Hindlimb muscle (tissue), 1 donor: ENCODE measurements around the gene CRY1. TPM values are rescaled to one million over a fixed set of nuclear protein-coding genes. Genes with fewer than 3 reads are reported as not detected.
A peak's percentile ranks its signal among the peaks of the same experiment; 100 is the strongest.
"Not testable (repeated sequence)": the region's sequence is repeated elsewhere in the genome, so short reads cannot be mapped to it uniquely, and the experiment has no call there.

Experiments used
- DNase-seq: peaks from one replicate; pipeline ENCODE4 v3.0.0-alpha.2; 2013
- polyA plus RNA-seq: library from polyadenylated mRNA; unstranded; fragments of 120-200 nt; gene quantifications from one replicate; pipeline ENCODE4 v1.2.1, GENCODE V29; 2013; ENCODE audit not compliant: insufficient read length

CRY1 gene
- polyA plus RNA-seq, 1 donor = 12.4 TPM

DNA sequence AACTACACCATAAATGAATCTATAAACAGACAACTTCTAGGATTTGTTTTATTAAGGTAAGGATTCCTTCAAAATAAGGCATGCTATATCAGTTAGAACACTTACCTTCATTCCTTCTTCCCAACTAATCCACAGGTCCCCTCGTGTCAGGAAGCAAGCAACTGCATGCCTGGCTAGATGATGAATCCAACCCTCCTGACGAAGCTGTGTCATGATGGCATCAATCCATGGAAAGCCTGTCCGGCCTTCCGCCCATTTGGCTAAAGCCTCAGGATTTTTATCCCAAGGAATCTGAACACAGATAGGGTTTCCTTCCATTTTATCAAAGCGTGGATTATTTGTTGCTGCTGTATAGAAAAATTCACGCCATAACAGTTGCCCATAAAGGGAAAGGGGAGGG, 93.9 kb downstream of the CRY1 start:
- DNase-seq = no peak

DNA sequence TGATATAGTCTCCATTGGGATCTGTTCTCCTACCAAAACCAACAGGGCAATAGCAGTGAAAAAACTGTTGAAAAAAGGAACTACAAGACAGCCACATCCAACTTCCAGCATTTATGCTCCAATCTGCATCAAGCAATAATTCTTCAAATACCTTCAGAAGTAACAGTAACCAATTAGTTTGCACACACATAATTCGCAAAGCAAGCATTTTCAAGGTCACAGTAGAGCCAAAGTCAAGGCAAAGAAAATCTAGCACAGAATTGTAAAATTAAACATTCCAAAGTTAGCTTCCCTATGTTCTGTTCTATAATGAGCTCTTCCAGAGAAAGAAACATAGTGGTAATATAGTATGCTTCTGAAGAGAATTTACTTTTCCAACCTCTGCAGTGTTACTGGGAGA, 95.4 kb downstream of the CRY1 start:
- DNase-seq = no peak

DNA sequence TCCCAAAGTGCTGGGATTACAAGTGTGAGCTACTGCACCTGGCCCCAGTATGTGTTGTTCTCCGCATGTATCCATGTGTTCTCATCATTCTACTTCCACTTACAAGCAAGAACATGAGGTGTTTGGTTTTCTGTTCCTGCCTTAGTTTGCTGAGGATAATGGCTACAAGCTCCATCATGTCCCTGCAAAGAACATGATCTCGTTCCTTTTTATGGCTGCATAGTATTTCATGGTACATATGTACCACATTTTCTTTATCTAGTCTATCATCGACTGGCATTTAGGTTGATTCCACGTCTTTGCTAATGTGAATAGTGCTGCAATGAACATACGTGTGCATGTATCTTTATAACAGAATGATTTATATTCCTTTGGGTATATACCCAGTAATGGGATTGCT, 97.2 kb downstream of the CRY1 start:
- not testable (repeated sequence) for DNase-seq

DNA sequence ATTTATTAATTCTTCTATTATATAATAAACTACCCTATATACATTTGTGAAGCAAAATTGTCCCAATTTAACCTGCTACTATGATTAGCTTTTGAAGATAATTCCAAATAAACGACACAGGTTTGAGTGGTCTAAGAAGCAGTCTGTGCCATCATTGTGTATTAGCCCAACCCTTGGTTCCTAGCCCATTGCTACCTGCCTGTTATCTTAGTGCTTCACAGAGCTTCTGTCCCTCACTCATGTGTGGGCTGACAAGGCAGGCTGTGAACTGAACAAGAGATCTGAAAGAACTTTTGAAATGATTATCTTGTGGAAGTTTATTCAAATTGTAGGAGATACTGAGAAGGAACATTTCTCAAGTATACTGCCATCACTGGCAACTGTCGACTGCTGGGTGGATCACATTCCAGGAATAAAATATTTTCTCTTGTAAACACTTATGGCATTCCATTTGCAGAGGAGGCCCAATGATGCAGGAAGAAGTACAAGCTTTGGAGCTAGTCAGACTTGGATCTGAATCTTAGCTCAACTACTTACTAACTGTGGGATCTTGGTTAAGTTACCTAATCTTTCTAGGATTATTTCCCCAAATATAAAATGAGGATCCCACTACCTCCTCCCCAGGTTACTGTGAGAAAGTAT, 98.6 kb downstream of the CRY1 start:
- DNase-seq = no peak

DNA sequence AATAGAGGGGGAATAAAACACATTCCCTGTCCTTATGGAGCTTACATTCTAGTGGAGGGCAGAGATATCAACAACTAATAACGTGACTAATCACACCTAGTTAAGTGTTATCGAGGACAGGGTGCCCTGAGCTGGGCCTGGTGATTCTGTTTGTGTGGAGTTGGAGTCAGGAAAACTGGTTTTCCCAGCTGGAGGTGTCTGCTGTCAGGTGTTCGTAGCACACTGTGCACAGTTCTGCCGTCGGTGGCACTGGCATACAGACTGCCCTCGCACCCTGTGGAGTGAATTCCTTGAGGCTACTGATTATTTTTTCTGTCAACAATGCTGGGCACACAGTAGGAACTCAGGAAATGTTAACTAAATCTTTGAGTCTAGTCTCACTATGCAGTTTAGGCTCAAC, 105.5 kb downstream of the CRY1 start:
- DNase-seq = no peak

DNA sequence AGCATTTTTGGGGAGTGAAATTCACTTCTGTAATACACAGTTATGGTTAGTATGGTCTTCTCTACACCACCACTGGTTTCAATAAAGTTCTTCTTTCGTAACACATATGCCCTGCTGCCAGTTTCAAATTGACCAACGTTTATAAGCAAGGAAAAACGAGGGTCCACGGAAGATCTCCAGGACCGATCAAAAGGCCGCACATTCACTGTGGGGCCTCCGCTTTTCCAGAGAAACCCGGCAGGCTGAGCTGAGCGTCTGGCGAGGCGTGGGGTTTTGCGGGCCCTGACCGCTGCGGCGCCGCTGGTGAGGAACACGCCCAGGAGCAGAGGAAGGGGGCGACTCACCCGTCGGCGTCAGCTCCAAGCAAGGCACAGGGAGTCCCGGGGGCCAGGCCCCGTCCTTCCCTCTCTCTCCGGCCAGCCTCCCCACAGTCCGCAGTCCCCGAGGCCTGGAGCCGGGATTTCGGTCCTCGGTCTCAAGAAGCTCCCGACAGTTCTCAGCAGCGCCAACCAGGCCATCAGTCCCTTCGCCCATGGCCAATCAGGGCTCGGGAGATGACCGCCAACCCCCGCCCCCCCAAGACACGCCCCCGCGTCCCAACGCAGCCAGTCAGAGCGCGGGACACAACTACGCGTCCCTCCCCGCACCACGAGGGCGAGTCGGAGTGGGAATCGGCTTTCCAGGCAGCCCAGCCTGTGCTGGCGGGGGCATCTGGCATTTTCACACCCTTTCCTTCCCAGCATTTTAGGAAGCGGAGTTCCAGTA, 106.5 kb downstream of the CRY1 start, which contains the start of gene MTERF2:
Gene MTERF2, minus strand, starts transcription at position 522 of the 765 bp plus-strand sequence. CDS start 8,432 bp downstream, outside the sequence.
- DNase-seq = peak; percentile 94

DNA sequence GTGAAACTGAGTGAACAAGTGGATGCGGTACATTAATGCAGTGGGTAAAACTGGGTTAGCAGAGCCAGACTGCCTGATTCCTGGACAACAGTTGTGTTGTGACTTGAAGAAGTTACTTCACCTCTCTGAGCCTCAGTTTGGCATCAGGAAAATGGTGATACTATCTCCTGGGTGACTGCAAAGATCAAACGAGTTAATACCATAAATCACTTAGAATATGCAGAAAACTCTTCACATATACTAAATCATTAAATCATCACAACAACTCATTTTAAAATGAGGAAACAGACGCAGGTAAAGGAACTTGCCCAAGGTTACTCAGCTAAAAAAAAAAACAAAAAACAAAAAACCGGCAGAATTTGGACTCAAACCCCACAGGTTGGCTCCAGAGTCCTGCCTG, 107.2 kb downstream of the CRY1 start:
- DNase-seq = no peak

DNA sequence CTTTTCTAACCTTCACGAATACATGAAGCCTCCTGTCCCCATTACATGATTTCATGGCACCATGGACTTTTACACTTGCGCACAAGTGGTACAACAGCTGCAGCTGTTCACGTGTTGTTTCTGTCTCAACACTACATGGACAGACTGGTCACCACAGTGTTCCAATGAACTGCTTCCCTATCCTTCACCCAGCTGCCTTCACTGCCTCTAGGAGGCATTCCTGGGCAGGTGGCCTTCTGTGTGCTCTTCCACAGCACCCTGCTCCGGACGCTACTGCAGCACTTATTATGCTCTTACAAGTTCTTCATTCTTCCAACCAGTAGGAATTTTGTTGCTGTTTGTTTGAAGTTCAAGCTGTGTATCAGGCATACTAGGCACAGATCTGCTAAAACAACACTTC, 107.9 kb downstream of the CRY1 start:
- no peak for DNase-seq

DNA sequence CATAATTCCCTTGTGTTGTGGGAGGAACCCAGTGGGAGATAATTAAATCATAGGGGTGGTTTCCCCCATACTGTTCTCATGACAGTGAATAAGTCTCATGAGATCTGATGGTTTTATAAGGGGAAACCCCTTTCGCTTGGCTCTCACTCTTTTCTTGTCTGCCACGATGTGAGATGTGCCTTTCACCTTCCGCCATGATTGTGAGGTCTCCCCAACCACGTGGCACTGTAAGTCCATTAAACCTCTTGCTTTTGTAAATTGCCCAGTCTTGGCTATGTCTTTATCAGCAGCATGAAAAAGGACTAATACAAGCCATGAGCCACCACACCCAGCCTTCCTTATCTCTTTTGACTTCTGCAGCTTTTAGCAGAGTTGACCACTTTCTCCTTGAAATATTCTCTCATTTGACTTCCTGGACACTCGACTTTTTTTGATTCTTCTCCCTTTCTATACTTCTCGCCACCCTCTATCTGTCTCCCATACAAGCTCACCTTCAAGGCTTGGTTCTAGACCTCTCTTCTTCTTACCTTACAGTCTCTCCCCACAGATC, 108.7 kb downstream of the CRY1 start:
- no peak for DNase-seq

DNA sequence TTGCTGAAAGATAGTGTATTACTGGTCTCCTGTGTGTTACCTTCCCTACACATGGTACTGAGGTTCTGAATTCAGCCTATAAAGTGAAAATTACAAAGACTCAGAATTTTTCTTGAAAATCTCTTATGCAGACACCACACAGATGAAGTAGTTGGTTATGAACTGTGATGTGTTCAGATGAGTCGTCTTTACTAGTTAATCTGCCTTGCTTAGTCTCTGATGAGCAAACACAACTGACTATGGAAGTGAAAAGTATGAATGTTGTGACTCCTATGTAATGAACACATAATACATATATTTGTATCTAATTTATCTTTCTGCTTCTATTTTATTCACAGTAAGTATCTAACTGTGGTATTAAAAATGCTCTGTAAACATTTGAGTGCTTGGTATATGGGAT, 111.1 kb downstream of the CRY1 start:
- DNase-seq = no peak

DNA sequence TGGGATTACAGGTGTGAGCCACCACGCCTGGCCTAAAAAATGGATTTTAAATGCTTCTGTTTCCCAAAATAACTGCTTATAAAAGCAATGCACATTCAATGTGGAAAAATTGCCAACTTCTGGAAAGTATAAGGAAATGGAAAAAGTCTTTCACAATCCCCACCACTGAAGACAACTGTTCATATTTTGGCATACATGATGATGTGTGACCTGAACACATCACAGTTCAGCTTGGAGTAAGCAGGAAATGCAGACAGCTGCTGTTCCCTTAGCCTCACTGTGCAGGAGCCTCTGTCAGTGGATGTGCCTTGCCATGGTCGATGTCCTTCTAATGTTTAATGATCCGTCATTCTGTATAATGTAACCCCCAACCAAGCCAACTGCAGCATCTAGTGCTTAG, 111.6 kb downstream of the CRY1 start:
- DNase-seq = peak; percentile 56

DNA sequence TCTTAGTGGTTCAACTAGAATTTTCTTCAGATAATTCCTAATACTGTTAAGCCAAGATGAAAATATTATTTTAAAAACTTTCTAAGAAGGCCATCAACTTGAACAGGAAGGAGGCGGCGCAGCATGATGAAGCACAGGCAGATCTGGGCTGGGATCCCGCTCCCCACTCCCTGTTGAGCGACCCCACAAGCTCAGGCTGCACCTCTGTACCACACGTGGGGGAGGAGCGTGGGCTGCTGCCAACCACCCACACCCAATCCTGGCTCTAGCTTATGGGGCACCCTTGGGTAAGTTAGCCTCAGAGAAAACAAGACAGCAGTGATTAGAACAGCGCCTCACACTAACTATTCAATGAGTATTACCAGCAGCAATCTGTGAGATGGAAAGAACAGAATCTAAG, 112.4 kb downstream of the CRY1 start:
- no peak for DNase-seq

DNA sequence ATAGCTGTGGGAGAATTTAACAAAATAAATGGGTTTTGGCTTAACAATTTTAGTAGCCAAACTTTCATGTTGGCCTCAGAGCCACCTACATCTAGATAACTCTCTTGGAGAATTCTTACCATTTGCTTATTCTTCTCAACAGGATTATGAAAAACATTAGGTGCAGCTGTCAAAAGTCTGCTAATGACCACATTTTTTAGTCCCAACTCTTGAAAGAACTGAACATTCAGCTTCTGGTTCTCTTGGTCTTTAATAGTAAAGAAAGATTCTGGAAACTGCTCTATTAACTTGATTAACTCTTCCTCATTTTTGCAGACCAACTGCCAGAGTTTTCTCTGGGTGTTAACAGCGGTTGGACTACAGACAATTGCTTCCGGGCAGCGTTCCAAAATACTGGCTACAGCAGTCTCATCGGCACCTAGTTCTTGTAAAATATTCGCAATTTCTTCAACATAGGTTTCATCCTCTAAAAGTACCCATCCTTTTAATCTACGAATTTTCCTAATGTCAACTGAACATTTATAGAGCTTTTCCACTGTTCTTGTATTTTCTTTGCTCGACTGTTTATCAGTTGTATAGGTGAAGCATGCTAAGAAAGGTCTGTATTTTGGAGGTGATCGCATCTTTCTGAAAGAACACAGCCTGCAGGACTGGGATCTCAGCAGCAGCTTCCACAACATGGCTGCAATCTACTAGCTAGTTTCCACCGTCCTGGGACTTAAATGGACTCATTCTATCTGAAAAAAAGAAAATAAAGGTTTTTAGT, 115.1 kb downstream of the CRY1 start:
- no peak for DNase-seq

DNA sequence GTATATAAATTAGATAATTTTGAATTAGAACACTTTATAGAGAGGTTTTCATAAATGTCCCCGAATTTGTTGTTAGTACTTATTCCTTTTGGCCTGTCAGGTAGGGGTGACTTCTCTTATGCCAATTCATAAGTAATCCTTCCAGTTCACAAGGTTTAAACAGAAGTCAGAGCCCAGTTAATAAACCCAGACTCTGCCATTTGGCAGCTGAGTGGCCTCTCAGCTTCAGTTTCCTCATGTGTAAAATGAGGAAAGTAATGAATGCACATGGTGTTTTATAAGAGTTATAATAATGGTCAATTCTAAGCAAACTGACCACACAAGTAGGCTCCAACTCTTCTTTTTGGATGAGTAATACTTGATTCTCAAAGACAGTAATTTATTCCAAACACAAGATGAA, 116.7 kb downstream of the CRY1 start:
- DNase-seq = no peak

DNA sequence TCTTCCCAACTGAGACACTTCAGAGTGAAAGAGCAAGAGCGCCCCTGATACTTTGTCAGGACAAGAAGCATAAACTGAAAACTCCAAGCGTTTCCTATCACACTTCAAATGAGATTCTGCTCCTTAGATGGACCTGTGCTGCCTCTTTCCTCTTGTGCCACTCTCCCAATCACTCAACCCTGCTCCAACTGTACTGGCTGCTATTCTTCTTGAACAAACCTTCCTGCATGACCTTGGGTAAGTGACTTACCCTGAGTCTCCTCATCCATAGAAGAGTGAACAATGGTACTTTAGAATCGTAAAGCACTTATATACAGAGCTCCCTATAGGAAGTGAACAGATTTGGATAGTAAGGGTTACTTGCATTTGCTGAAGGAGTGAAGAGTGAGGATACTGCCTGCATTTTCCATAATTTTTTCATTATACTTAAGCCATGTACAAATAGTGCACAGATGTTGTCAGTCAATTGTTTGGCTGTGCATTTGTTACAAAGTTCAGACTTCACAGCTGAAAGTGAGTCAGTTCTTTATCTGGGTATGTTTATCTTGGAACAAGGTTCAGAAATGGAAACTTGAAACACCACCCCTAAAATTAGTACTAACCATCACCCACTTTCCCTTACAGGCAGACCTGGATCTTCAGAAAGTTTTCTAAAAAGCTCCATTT, 117.2 kb downstream of the CRY1 start:
- DNase-seq = no peak

DNA sequence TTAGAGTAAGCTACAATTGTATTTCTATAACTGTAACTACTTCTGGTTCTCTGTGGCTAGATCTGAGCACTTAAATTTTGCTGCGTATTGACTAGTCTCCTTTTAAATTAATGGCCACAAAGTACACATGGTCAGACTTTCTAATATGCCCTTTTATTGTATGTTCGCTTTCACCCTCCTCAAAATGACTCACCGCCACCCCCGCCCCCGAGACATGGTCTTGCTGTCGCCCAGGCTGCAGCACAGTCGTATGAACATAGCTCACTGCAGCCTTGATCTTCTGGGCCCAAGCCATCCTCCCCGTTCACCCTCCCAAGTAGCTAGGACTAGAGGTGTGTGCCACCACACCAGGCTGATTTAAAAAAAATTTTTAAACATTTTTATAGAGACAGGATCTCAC, 118.3 kb downstream of the CRY1 start:
- DNase-seq = no peak

DNA sequence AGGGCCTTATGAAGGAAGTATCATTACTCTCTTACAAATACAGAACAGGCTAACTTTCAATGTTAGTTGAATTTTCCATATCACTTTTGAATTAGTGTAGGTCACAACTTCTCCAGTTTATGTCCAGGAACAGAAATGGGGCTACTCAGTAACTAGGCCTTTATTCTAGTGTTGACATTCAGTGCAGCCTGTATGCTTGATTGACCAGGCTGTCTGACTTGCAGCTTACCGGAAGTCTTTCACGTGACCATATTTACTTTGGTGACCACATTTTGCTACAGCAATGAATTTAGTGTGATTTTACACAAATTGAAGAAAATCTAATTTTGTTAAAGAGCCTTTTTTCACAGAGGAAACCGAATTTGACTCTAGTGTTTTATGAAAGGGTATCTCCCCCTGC, 118.8 kb downstream of the CRY1 start:
- no peak for DNase-seq

DNA sequence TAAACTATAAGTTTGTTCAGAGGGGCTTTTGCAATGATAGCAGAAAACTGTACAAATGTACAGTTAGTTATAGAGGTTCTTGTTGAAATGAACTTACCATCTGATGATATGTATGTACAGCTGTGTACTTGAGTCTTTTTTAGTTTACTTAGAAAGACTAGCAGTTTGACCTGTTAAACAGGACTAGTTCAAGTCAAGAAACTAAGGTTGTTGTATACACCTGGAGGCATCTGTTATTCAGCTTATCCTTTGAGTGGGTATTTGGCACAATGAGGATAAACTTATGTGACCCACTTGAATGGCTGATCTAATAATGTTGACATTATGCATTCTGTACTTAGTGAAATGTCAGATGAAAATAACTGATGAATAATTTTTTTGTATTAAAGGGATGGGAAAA, 119.8 kb downstream of the CRY1 start:
- DNase-seq = no peak

DNA sequence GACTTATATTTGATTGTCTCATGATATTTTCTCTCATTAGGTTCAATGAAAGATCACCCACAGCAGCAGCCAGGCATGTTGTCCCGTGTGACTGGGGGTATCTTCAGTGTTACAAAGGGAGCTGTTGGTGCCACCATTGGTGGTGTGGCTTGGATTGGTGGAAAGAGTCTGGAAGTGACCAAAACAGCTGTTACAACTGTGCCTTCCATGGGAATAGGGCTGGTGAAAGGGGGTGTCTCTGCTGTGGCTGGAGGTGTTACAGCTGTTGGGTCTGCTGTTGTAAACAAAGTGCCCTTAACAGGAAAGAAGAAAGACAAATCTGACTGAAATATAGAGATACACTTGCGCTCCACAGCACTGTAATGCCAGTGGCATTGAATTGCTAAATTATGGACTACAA, 122.3 kb downstream of the CRY1 start:
- no peak for DNase-seq

DNA sequence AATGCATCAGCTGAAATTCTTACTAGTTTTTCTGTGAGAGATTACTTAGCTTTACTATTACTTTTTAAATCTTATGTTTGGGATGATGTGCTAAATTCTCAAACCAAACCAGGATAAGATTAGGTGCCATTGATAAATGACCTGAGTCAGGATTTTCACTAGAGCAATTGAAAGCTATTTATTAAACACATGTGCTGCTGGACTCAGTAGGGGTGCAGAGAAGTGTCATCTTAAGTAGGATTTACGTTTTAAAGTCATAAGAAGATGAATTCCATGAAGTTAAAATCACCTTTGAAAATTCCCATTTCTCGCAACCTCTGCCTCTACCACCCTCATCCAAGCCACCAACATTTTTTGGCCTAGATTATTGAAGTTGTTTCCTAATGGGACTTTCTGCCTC, 128.8 kb downstream of the CRY1 start:
- DNase-seq = no peak

DNA sequence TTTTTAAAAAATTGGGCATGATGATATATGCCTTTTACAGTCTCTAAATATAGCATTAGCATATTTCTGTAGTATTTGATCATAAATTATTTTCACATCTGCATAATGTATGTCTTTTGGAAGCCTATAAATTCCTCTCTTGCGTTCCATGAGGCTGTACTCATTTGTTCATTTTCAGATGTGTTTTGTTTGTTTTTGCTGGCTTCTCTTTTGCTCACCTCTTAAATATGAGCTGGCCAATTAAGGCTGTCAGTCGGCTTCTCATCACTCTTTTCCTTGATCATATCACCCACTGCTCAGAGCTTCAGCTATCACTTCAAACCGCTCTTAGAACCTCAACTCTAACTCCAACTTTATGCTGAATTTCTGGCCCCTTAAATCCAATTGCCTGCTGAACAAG, 131.1 kb downstream of the CRY1 start:
- DNase-seq = no peak

DNA sequence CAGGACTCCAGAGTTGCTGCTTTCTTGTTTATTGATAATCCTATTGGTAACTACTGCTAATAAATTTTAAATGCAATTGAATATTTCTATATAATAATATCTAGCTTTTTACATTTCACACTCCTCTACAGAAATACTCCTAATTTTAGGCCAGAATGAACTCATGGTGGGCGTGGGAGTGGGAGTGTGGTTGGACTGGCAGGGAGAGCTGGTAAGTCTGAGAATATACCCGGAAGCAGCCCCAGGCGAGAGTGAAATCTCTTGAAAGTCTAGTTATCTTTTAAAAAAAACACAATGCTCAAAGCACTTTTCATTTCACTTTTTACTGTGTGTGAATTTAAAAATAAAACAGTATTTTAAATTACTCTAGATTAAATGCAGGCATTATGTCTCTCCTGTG, 132.9 kb downstream of the CRY1 start:
- DNase-seq = no peak

DNA sequence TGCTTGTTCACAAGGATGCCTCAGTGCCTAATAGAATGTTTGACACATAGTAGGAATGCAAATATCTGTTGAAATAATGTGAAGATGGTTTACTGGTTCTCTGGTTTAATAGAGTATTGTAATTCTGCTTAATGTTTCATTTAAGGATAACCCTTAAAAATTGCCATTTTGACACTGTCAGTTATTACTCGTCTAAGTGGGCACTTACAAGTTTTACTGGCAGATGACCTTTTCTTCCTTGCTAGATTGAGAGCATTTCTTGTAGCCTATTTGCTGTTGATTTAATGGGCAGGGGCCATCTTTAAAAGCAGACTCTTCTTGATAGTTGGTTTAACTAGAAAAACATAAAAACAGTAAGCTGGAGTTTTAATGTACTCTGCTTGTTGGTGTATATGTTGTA, 135.8 kb downstream of the CRY1 start:
- DNase-seq = no peak
